Measurements from ENCODE around the gene DGKI. TPM values are rescaled to one million over a fixed set of nuclear protein-coding genes. Genes with fewer than 3 reads are reported as not detected.

Gene DGKI
- total RNA-seq, 1 experiment from 2014 or later: 0.15 TPM

DNA sequence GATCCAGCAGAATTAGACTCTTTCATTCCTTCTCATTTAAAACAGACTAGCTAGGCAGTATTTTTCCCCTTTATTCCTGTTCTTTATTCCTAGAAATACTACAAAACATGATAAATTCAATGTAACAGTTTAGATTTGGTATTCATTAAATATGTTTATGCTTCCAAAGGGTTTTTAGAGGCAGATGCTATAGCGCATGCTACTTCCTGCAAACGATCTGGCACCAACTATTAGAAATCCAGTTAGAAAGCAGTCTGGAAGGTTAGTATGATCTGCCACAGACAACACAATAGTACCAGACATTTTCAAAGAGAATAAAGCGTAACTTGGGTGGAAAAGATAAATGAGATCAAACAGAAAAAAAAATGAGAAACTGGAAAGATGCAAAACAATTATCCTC lies 439.7 kb downstream of the DGKI start:
- H3K4me2 ChIP-seq (ENCODE audit: low read length): no peak overlapping the region
- H3K9me2 ChIP-seq (ENCODE audit: insufficient read depth): no peaks in the 10 kb centered on the region
- H3K79me2 ChIP-seq (ENCODE audit: insufficient read depth, low read length): no peaks in the 10 kb centered on the region
- no peaks in the 10 kb centered on the region; a peak in 2 of 4 replicates for H3K9me3 ChIP-seq (ENCODE audit: control insufficient read depth in 1 of 2, insufficient read depth in 1 of 2, low read depth in 1 of 2, low read length in 2 of 2)
- H4K20me1 ChIP-seq (ENCODE audit: insufficient read depth): no peaks in the 10 kb centered on the region
- ChIA-PET RAD21 (ENCODE audit: low non-redundant PET in 1 of 2, low total read pairs in 2 of 2, uncharacterized antibody in 2 of 2, unreplicated experiment in 2 of 2) (no interaction called here), POLR2A (no interaction called here), CTCF (no interaction called here)
- no peaks in the 10 kb centered on the region for H3K36me3 ChIP-seq (ENCODE audit: control insufficient read depth in 1 of 2, insufficient read depth in 2 of 2, low read length in 2 of 2)
- no peaks in the 10 kb centered on the region for H3K27me3 ChIP-seq (ENCODE audit: insufficient read depth, low read length)
- intact Hi-C loops (cut with micrococcal nuclease): no loop called here
- H3K9ac ChIP-seq (ENCODE audit: low read length): no peak overlapping the region
- no peak overlapping the region for H2AFZ ChIP-seq (ENCODE audit: low read depth, low read length, poor library complexity, severe bottlenecking)
- ATAC-seq (no peak), DNase-seq (ENCODE audit: low read depth, low spot score) (no peak)
- H3K4me1 ChIP-seq (ENCODE audit: control insufficient read depth in 1 of 2, insufficient read depth in 2 of 2, low read length in 2 of 2): no peaks in the 10 kb centered on the region
- H3K4me3 ChIP-seq (replicated peaks in 1 of 2; ENCODE audit: low read depth in 1 of 2, low read length in 2 of 2): no peak overlapping the region
- BruUV-seq (replicated peaks): no TSS peak
- TF ChIP-seq ZNF274 (IDR thresholded peaks at IDR 0.05; ENCODE audit: low read depth, low read length) (no peak), POLR2A (IDR thresholded peaks at IDR 0.05; ENCODE audit: borderline replicate concordance, extremely low read depth, insufficient read depth, insufficient read length) (no peak), EZH2 (IDR thresholded peaks at IDR 0.05) (no peak), RAD21 (IDR thresholded peaks at IDR 0.05; ENCODE audit: low read depth) (no peak), TCF7L2 (IDR thresholded peaks at IDR 0.05; ENCODE audit: borderline replicate concordance, extremely low read depth, insufficient read depth, insufficient read length) (no peak), EZH2phosphoT487 (IDR thresholded peaks at IDR 0.05; ENCODE audit: borderline replicate concordance) (no peak), CBX3 (IDR thresholded peaks at IDR 0.05; ENCODE audit: low read depth) (no peak), JUND (IDR thresholded peaks at IDR 0.05) (no peak), POLR2AphosphoS5 (IDR thresholded peaks at IDR 0.05; ENCODE audit: low read depth, low read length) (no peak), SIN3A (IDR thresholded peaks at IDR 0.05; ENCODE audit: low read depth) (no peak), FOSL1 (IDR thresholded peaks at IDR 0.05; ENCODE audit: low read depth) (no peak), CEBPB (IDR thresholded peaks at IDR 0.05; ENCODE audit: low read depth) (no peak), EGR1 (IDR thresholded peaks at IDR 0.05; ENCODE audit: low read depth) (no peak), SRF (IDR thresholded peaks at IDR 0.05; ENCODE audit: low read depth) (no peak), ELF1 (IDR thresholded peaks at IDR 0.05; ENCODE audit: borderline replicate concordance, low read depth) (no peak), REST (IDR thresholded peaks at IDR 0.05; ENCODE audit: low read depth) (no peak)
- no peak overlapping the region for H3K27ac ChIP-seq (ENCODE audit: low read depth, low read length)

All from HCT116 (cell line).